GM18502 (cell line): Measurements from ENCODE around the gene KRTAP10-2.

Source experiments
- ATAC-seq: cut with Tn5 transposase; IDR thresholded peaks from one replicate; pipeline ENCODE4 v1.9.1; 2021; ENCODE audit warnings: mild to moderate bottlenecking; ENCODE audit not compliant: unreplicated experiment, poor library complexity

The KRTAP10-2 gene

GRCh38 chr21:44529011-44529421 lies 22.3 kb downstream of the KRTAP10-2 start:
- no peak for ATAC-seq

DNA sequence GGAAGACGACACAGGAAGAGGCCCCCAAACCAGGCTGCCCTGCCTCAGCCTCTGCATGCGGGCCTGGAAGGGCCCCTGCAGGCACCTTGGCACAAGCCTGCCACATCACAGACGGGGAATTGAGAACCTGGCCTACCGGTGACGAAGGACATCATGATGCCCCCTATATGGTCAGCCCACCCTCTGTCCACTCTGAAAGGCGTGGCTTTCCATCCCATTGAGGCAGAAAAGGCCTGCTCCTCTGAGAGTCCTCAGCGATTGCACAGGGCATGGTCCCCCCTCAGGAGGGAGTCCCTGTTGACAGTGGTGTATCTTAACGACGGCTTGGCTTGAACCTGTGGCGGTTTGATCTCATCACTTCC lies 22.7 kb downstream of the KRTAP10-2 start:
- ATAC-seq = no peak

GRCh38 chr21:44527983-44528633 lies 23.2 kb downstream of the KRTAP10-2 start:
- no peak for ATAC-seq

GRCh38 chr21:44527156-44527982 lies 23.9 kb downstream of the KRTAP10-2 start:
- ATAC-seq = no peak

DNA sequence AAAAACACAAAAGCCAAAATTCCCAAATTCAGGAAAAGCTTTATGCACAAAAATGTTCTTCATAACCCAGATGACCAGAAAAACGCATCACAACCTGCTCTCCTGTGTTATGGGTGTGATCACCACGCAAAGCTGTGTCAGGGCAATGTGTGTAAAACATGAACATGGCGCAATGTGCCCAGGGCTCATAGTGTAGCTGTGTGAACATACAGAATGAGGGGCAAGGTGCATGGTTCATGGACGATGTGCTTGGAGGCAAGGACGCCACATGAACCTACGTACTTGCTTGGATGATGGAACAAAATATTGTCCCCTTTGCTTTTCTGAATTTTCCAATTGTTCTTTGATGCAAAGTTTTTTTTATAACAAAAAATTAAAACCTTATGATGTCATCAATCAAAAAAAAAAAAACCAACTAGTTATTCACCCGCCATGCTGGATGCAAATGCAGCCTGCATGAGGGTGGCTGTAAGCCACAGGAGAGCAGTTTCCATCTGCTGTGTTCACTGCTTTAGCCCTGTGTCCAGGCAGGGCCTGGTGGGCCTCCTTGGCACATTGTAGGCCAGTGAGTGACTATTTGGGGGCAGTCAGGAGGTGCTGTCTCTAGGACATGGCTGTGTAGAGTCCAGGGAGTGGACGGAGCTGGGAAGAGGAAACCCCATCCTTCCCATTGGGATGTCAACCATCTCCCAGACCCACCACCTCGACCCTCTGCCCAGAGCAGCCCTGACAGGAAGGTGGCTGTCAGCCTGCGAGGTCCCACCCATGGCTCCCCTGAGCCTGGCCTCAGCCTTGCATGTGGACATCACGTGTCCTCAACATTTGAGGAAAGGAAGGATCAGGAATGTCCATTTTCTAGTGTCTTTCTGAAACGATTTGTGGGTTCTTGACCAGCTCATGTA lies 25.0 kb downstream of the KRTAP10-2 start:
- no peak for ATAC-seq

GRCh38 chr21:44525391-44526095 lies 25.8 kb downstream of the KRTAP10-2 start:
- no peak for ATAC-seq

- ATAC-seq = no peak
Measured at GRCh38 chr21:44524414-44525371, 26.6 kb downstream of the KRTAP10-2 start.

DNA sequence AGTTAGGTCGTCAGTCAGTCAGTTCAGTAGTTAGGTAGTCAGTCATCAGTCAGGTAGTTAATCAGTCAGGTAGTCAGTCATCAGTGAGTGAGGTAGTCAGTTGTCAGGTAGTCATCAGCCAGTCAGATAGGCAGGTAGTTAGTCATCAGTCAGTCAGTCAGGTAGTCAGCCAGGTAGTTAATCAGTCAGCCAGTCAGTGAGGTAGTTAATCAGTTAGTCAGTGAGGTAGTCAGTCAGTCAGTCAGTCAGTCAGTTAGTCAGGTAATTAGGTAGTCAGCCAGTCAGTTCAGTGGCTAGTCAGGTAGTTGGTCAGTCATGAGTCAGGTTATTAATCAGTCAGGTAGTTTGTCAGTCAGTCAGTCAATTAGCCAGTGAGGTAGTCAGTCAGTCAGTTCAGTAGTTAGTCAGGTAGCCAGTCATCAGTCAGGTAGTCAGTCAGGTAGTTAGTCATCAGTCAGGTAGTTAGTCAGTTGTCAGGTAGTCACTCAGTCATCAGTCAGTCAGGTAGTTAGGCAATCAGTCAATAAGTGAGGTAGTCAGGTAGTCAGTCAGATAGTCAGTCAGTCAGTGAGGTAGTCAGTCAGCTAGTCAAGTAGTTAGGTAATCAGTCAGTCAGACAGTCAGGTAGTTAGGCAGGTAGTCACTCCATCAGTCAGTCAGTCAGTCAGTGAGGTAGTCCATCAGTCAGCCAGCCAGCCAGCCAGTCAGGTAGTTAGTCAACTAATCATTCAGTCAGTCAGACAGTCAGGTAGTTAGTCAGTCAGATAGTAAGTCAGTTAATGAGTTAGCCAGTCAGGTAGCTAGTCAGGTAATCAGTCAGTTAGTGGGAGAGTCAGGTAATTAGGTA lies 27.5 kb downstream of the KRTAP10-2 start:
- ATAC-seq = no peak

DNA sequence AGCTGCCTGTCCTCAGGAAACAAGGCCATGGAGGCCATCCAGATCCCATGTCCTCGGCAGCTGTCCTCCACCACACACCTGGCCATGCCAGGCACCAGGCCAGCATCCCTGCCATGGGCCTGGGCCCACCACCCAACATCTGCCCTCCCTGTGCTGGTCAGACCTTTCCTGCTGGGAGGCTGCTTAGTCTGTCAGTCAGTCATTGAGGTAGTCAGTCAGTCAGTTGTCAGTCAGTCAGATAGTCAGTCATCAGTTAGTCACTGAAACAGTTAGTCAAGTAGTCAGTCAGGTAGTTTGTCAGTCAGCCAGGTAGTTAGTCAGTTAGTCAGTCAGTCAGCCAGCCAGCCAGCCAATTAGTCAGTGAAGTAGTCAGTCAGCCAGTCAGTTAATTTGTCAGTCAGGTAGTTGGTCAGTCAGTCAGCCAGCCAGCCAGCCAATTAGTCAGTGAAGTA lies 28.5 kb downstream of the KRTAP10-2 start:
- ATAC-seq = no peak

- ATAC-seq = no peak
Measured at GRCh38 chr21:44521928-44522752, 29.2 kb downstream of the KRTAP10-2 start.

- ATAC-seq = no peak
Measured at GRCh38 chr21:44521301-44521927, 29.9 kb downstream of the KRTAP10-2 start.

DNA sequence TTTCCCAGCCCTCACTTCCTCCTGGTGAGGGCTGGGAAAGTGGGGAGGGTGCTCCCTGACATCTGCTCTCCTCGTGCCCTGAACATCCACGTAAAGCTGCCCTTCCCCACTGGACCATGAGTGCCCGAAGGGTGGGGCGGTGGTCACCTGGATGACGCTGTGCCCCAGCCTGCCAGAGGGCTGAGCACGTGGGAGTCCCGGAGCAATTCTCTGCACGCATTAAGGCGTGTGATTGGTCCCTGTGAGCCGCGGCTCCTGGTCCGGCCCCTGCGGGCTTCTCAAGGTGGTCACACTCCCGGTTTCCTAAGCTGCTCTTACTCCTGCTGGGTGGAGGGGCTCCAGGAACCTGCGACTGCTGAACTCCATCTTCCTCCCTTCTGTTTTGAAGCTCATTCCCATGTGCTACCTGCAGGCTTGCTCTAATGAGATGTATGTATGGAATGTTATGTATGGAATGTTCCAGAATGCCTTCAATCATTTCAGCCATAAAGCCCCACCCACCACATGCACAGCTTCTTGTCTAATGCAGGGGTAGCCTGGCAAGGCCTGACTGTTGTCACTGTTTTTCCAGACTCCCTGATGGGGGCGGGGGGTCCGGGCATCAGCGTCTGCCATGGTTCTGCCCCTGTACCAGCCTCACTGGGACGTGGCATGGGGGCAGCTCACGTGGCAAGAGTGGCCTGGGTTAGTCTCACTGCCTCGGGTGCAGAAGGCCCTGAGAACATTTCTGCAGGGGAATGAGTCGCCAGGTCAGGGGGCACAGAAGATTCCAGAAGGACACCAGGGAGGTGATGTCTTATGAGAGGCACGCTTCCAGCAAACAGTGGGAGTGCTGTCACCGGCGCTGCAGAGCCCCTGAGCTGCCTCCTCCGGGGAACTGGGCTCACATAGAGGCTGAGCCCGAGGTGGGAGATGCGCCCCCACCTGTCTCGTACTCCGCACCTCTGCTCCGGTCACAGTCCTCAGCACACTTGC lies 30.7 kb downstream of the KRTAP10-2 start:
- no peak for ATAC-seq

- ATAC-seq = no peak
Measured at GRCh38 chr21:44519346-44520325, 31.7 kb downstream of the KRTAP10-2 start.

DNA sequence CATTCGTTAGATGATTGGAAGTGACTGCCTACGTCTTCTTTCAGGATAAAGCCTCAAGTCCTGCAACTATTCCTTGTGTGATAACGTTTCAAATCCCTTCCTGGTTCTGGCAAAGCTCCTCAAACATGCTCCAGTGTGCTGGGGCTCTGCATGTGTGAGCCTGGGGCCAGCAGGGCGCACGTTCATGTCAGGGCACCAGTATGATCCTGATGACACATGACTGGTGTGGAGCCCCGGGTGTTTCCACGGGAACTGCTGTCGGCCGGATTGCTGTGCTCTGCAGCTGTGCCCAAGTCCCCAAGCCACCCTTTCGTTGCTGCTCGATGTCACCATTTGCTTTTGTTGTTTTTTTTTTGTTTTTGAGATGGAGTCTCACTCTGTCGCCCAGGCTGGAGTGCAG lies 32.6 kb downstream of the KRTAP10-2 start:
- ATAC-seq = no peak
